Right atrium auricular region (tissue), 2 donors: Measurements from ENCODE around the gene RPLP2. TPM values are rescaled to one million over a fixed set of nuclear protein-coding genes. Genes with fewer than 3 reads are reported as not detected.

Source experiments
- DNase-seq: peaks from one replicate; pipeline ENCODE4 v3.0.0-alpha.2; 2019; ENCODE audit warnings: low spot score
- H3K27ac ChIP-seq, 2 donors: fragments of 200-600 bp; sonication (generic); 1 replicate in 1 of 2; 2 replicates in 1 of 2; pipeline ENCODE4 v1.5.1; 2016 to 2019
- H3K27me3 ChIP-seq, 2 donors: fragments of 200-600 bp; sonication (generic); one replicate each; pipeline versions ENCODE4 v1.5.1 to v1.6.0; 2017 to 2019
- H3K36me3 ChIP-seq: fragments of 200-600 bp; sonication (generic); one replicate; pipeline ENCODE4 v1.5.1; 2016
- H3K4me1 ChIP-seq, 2 donors: fragments of 200-600 bp; sonication (generic); one replicate each; pipeline versions ENCODE4 v1.5.1 to v1.6.0; 2017 to 2019
- H3K4me3 ChIP-seq, 2 donors: fragments of 200-600 bp; sonication (generic); 1 replicate in 1 of 2; 2 replicates in 1 of 2; pipeline ENCODE4 v1.5.1; 2017 to 2019; ENCODE audit warnings: mild to moderate bottlenecking in 1 of 2, moderate library complexity in 1 of 2
- H3K9me3 ChIP-seq, 2 donors: fragments of 200-600 bp; sonication (generic); one replicate each; pipeline ENCODE4 v1.5.1; 2019
- CTCF ChIP-seq, 2 donors: fragments of 200-600 bp; sonication (generic); IDR thresholded peaks; one replicate each; pipeline ENCODE4 v1.5.1; 2019; ENCODE audit warnings: antibody characterized with exemption in 2 of 2
- total RNA-seq, 2 donors: library from RNA; depleted of rRNA; stranded (reverse); fragments of >200 nt; gene quantifications; one replicate each; pipeline ENCODE4 v1.1.0, GENCODE V29; 2016

The RPLP2 gene
- total RNA-seq, 2 donors from 2014 or later: 145 to 384 TPM

DNA sequence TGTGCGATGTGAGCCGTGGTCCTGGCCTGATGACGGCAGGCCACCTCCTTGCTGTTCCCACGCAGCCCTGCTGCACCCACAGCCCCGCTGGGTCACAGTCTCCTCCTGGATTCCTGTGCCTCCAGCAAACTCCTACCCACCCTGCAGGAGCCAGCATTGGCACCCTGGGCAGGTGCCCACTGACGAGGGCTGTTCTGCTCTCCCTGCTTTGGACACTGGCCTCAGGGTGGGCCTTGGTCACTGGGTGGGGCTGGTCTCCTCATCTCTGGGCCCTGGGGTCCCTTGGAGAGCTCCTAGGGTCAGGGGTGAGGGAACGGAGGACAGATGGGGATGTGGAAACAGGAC, 45.5 kb downstream of the RPLP2 start:
- no peak for DNase-seq
- Histone ChIP-seq H3K4me3 (no peak overlapping the region), H3K36me3 (no peaks in the 10 kb centered on the region), H3K4me1 (peaks cover 0 to 48% of the 10 kb centered on the region in 2 donors), H3K9me3 (no peaks in the 10 kb centered on the region), H3K27me3 (no peaks in the 10 kb centered on the region), H3K27ac (no peak overlapping the region)
- no peak for TF ChIP-seq CTCF (IDR thresholded peaks at IDR 0.05)

DNA sequence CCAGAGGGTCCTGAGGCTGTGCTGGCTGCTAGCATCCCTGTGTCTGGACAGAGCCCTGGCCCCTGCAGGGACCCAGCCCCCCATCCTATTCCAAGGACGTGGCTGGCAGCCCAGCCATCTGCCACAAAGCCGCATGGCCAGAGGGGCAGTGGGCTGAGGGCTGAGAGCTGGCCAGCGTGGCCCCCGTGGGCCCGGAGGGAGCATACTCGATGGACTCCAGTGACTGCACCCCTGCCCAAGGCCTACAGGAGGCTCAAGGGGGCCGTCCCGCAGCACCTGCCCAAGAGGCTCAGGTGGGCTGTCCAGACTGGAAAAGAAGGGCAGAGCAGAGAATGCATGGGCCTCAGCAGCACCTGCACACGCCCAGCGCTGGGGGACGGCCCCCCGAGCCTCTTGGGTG, 46.0 kb downstream of the RPLP2 start:
- no peak overlapping the region for H3K4me3 ChIP-seq
- H3K27me3 ChIP-seq: no peaks in the 10 kb centered on the region
- H3K4me1 ChIP-seq: peaks cover 0 to 48% of the 10 kb centered on the region in 2 donors
- no peak for TF ChIP-seq CTCF (IDR thresholded peaks at IDR 0.05)
- no peak overlapping the region for H3K27ac ChIP-seq
- H3K9me3 ChIP-seq: no peaks in the 10 kb centered on the region
- no peak for DNase-seq
- H3K36me3 ChIP-seq: no peaks in the 10 kb centered on the region

DNA sequence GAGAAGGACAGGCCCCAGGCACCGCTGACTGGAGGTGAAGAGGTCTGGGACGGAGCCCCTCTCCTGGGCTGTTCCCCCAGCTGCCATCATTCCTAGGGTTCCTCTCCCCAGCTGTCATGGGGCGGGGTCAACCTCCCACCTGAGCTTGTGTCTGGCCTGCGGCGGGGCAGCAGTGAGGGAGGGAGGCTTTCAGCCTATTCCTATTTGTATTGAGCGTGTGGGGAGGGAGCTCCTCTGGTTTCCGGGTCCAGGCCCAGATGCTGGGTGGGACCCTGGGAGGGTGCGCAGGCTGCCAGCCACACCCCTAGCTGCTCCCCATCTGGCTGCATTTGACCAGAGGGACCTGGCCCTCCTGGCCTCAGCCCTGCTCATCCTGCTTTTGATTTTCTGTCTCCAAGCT, 46.6 kb downstream of the RPLP2 start:
- no peak for TF ChIP-seq CTCF (IDR thresholded peaks at IDR 0.05)
- peaks cover 0 to 46% of the 10 kb centered on the region in 2 donors for H3K4me1 ChIP-seq
- no peaks in the 10 kb centered on the region for H3K27me3 ChIP-seq

DNA sequence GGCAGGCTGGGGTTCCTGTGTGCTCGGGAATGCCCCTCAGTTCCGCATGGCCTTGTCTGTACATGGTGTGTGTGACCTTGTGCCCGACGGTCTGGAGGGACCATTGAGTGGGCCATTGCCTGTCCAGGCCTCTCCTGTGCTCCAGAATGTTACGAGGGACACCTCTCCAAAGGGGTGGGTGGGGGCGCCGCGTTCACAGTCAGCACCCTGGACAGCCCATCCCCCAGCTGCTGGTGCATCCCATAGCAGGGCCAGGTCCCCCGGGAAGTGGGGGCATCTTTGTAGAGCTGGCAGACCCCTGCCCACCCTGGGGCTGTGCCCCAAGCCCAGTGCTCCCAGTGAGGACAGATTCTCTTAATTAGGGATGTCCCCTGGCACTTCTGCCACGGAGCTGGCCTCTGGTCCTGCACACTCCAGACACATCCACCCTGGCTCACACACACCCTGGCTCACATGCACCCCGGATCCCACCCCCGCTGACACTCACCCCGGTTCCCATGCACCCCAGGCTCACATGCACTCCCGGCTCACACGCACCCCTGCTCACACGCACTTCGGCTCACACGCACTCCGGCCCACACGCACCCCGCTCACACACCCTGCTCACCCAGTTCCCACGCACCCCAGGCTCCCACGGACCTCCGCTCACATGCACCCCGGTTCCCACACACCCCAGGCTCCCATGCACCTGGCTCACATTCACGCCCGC, 48.4 kb downstream of the RPLP2 start:
- Histone ChIP-seq H3K9me3 (no peaks in the 10 kb centered on the region), H3K36me3 (no peaks in the 10 kb centered on the region), H3K4me3 (no peak overlapping the region), H3K4me1 (peaks cover 0 to 55% of the 10 kb centered on the region in 2 donors), H3K27ac (no peak overlapping the region), H3K27me3 (no peaks in the 10 kb centered on the region)
- no peak for TF ChIP-seq CTCF (IDR thresholded peaks at IDR 0.05)
- no peak for DNase-seq

More for the DNA sequence above, 46.6 kb downstream of the RPLP2 start:
- H3K9me3 ChIP-seq: no peaks in the 10 kb centered on the region
- H3K36me3 ChIP-seq: no peaks in the 10 kb centered on the region
- H3K27ac ChIP-seq: no peak overlapping the region
- no peak overlapping the region for H3K4me3 ChIP-seq
- DNase-seq: no peak

GRCh38 chr11:858762-859339, 49.1 kb downstream of the RPLP2 start:
- no peaks in the 10 kb centered on the region for H3K9me3 ChIP-seq
- H3K27me3 ChIP-seq: no peaks in the 10 kb centered on the region
- H3K27ac ChIP-seq: no peak overlapping the region
- H3K4me1 ChIP-seq: peaks cover 0 to 55% of the 10 kb centered on the region in 2 donors
- TF ChIP-seq CTCF (IDR thresholded peaks at IDR 0.05): no peak
- no peak overlapping the region for H3K4me3 ChIP-seq
- no peak for DNase-seq
- H3K36me3 ChIP-seq: peaks cover 2% of the 10 kb centered on the region
